GM19468 (cell line): ENCODE results near the gene DAB1.
"Not testable (repeated sequence)": the region's sequence is repeated elsewhere in the genome, so short reads cannot be mapped to it uniquely, and the experiment has no call there.

ENCODE experiments used
- ATAC-seq: cut with Tn5 transposase; IDR thresholded peaks from one replicate; pipeline ENCODE4 v1.9.1; 2021; ENCODE audit warnings: mild to moderate bottlenecking, moderate library complexity, moderate number of reproducible peaks; ENCODE audit not compliant: unreplicated experiment; ENCODE audit errors: extremely low read depth

The DAB1 gene

GRCh38 chr1:57238233-57238781 lies 185.6 kb downstream of the DAB1 start:
- no peak for ATAC-seq

- no peak for ATAC-seq
Measured at GRCh38 chr1:57235730-57236510, 187.9 kb downstream of the DAB1 start.

GRCh38 chr1:57234459-57234858 lies 189.4 kb downstream of the DAB1 start:
- ATAC-seq = no peak

GRCh38 chr1:57232500-57232899 lies 191.4 kb downstream of the DAB1 start:
- ATAC-seq = no peak

- ATAC-seq = no peak
Measured at GRCh38 chr1:57229998-57230397, 193.9 kb downstream of the DAB1 start.

GRCh38 chr1:57229076-57229475 lies 194.8 kb downstream of the DAB1 start:
- ATAC-seq = no peak

- no peak for ATAC-seq
Measured at GRCh38 chr1:57222801-57223200, 201.1 kb downstream of the DAB1 start.

- ATAC-seq = no peak
Measured at GRCh38 chr1:57222307-57222706, 201.6 kb downstream of the DAB1 start.

GRCh38 chr1:57220905-57221304 lies 203.0 kb downstream of the DAB1 start:
- ATAC-seq = not testable (repeated sequence)

- no peak for ATAC-seq
Measured at GRCh38 chr1:57218487-57219079, 205.3 kb downstream of the DAB1 start.

- no peak for ATAC-seq
Measured at GRCh38 chr1:57217905-57218304, 206.0 kb downstream of the DAB1 start.

GRCh38 chr1:57214951-57215575 lies 208.8 kb downstream of the DAB1 start:
- ATAC-seq = no peak

GRCh38 chr1:57210881-57211280 lies 213.0 kb downstream of the DAB1 start:
- ATAC-seq = no peak

- no peak for ATAC-seq
Measured at GRCh38 chr1:57209495-57209894, 214.4 kb downstream of the DAB1 start.

GRCh38 chr1:57208741-57209302 lies 215.0 kb downstream of the DAB1 start:
- no peak for ATAC-seq

GRCh38 chr1:57206038-57206437 lies 217.8 kb downstream of the DAB1 start:
- ATAC-seq = no peak

- ATAC-seq = no peak
Measured at GRCh38 chr1:57204942-57205787, 218.7 kb downstream of the DAB1 start.

GRCh38 chr1:57204091-57204490 lies 219.8 kb downstream of the DAB1 start:
- no peak for ATAC-seq

GRCh38 chr1:57202241-57202640 lies 221.6 kb downstream of the DAB1 start:
- no peak for ATAC-seq

- no peak for ATAC-seq
Measured at GRCh38 chr1:57198912-57199311, 224.9 kb downstream of the DAB1 start.
